NB4 (cell line): ENCODE data around the gene PBX3.

Experiments
- DNase-seq: peaks from one replicate; pipeline ENCODE4 v3.0.0; 2010; ENCODE audit warnings: low read depth
- H3K4me3 ChIP-seq: one replicate; pipeline ENCODE4 v1.5.1; 2011; ENCODE audit warnings: mild to moderate bottlenecking, low read depth, low read length, moderate library complexity
- MYC ChIP-seq: IDR thresholded peaks from 2 replicates; pipeline ENCODE4 v1.6.1; 2011; ENCODE audit warnings: low read depth, low read length
- POLR2A ChIP-seq: IDR thresholded peaks from 2 replicates; pipeline ENCODE4 v1.6.1; 2011; ENCODE audit warnings: mild to moderate bottlenecking; ENCODE audit not compliant: insufficient read length; ENCODE audit errors: extremely low read depth
- TF ChIP-seq, protein P1 (sequence below): IDR thresholded peaks from 2 replicates; pipeline ENCODE4 v1.6.1; 2011; ENCODE audit warnings: low read depth, low read length
- TF ChIP-seq, protein P2 (sequence below): IDR thresholded peaks from one replicate; pipeline ENCODE4 v1.5.1; 2012; ENCODE audit warnings: low read depth, low read length

Gene PBX3

GRCh38 chr9:125982798-125983406 lies 235.7 kb downstream of the PBX3 start:
- no peak for DNase-seq
- TF ChIP-seq, protein P1, sequence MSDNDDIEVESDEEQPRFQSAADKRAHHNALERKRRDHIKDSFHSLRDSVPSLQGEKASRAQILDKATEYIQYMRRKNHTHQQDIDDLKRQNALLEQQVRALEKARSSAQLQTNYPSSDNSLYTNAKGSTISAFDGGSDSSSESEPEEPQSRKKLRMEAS = no peak
- H3K4me3 ChIP-seq = no peak overlapping the region

- DNase-seq = no peak
- TF ChIP-seq MYC = no peak
- TF ChIP-seq, protein P1 = no peak
- TF ChIP-seq POLR2A = no peak
- TF ChIP-seq, protein P2, sequence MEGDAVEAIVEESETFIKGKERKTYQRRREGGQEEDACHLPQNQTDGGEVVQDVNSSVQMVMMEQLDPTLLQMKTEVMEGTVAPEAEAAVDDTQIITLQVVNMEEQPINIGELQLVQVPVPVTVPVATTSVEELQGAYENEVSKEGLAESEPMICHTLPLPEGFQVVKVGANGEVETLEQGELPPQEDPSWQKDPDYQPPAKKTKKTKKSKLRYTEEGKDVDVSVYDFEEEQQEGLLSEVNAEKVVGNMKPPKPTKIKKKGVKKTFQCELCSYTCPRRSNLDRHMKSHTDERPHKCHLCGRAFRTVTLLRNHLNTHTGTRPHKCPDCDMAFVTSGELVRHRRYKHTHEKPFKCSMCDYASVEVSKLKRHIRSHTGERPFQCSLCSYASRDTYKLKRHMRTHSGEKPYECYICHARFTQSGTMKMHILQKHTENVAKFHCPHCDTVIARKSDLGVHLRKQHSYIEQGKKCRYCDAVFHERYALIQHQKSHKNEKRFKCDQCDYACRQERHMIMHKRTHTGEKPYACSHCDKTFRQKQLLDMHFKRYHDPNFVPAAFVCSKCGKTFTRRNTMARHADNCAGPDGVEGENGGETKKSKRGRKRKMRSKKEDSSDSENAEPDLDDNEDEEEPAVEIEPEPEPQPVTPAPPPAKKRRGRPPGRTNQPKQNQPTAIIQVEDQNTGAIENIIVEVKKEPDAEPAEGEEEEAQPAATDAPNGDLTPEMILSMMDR = no peak
- H3K4me3 ChIP-seq = no peak overlapping the region
Observed at GRCh38 chr9:125983681-125984080, 236.5 kb downstream of the PBX3 start.

- no peak for TF ChIP-seq MYC
- TF ChIP-seq, protein P2 = no peak
- TF ChIP-seq POLR2A = no peak
- TF ChIP-seq, protein P1 = no peak
- DNase-seq = no peak
Observed at GRCh38 chr9:125984461-125984860, 237.3 kb downstream of the PBX3 start.

DNA sequence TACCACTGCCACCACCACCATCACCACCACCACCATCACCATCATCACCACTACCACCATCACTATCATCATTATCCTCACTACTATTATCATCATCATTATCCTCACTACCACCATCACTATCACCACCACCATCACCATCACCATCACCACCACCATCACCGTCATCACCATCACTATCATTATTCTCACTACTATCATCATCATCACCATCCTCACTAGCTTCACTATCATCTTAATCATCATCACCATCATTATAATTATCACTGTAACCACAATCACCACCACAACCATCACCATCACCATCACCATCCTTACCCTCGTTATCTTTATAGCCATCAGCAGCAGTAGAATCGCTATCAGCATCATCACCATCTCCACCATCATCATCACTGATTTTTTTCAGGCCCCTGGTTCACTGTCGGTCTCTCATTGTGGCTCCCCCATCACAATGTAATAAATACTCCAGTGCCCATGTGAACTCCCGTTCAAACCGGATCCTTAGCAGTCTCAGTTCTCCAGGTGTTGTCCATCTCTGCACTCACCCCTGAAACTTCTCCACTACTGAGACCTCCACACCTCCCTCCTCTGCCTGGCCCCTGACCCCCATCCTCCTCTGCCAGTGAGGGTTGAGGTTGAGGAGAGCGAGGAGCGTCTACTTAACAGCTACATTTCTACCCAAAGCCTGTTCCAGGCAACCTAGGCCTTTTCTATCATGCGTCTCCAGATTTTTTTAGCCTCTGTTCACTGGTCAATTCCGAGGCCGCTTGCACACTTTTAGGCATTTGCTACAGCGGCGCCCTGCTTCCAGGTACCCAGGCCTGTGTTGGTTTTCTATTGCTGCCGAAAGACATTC lies 238.2 kb downstream of the PBX3 start:
- no peak for TF ChIP-seq MYC
- TF ChIP-seq, protein P2 = no peak
- TF ChIP-seq POLR2A = no peak
- TF ChIP-seq, protein P1 = no peak
- no peak overlapping the region for H3K4me3 ChIP-seq
- DNase-seq = no peak

More at GRCh38 chr9:125984461-125984860, 237.3 kb downstream of the PBX3 start:
- no peak overlapping the region for H3K4me3 ChIP-seq

DNA sequence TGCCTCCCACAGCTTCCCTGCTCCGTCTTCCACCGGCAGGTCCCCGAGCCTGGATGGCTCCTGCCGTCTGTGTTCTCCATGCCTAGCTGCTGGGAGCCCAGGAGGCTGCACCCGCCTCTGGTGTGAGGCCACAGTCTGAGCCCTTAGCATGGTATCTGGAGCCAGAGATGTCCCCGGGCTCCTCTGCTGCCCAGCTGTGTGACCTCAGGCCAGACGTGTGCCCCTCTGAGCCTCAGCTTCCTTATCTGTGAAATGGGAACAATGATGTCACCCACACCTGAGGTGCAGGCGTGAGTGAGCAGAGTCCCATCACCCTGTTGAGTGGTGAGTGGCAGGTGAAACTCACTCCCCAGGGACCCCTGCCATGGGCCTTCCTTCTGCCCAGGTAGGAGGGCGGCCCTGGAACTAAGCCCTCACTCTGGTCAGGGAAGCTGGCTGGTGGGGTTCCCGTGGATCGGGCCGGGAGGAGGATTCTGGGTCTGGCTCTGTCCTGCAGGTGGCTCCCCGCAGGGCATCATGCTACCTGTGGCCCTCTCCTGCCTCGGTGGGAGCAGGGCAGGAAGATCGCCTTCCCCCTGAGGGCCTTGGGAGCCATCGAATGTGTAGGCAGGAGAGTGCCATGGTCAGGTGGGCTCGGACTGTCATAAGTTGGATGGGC lies 239.0 kb downstream of the PBX3 start:
- H3K4me3 ChIP-seq = no peak overlapping the region
- DNase-seq = no peak
- no peak for TF ChIP-seq MYC
- TF ChIP-seq POLR2A = no peak
- TF ChIP-seq, protein P1 = no peak
- TF ChIP-seq, protein P2 = no peak
